Pancreas (tissue), 10 donors: Measurements from ENCODE around the gene RING1. TPM values are rescaled to one million over a fixed set of nuclear protein-coding genes. Genes with fewer than 3 reads are reported as not detected.
A peak's percentile ranks its signal among the peaks of the same experiment; 100 is the strongest.

Experiments used
- ATAC-seq, 4 donors: fragments of 200-7000 bp; cut with Tn5 transposase; one replicate each; pipeline versions ENCODE4 v1.8.0 to v1.9.1; 2020; ENCODE audit warnings: mild to moderate bottlenecking in 4 of 4, moderate library complexity in 4 of 4
- DNase-seq, 6 donors: peaks; one replicate each; pipeline ENCODE4 v3.0.0-alpha.2; 2020
- FAIRE-seq: peaks from 2 replicates; lab custom pipeline; 2012; peaks lifted over from hg19 to GRCh38; lab: Jason Lieb, UNC
- H3K27ac ChIP-seq, 4 donors: fragments of 200-600 bp; sonication (generic); 1 replicate in 3 of 4; 2 replicates in 1 of 4; pipeline versions ENCODE4 v1.5.0 to v1.8.0; 2020
- H3K27me3 ChIP-seq, 4 donors: fragments of 200-600 bp; one replicate each; pipeline ENCODE4 v1.8.0; 2021
- H3K36me3 ChIP-seq, 3 donors: fragments of 200-600 bp; sonication (generic) in 1 of 3; one replicate each; pipeline versions ENCODE4 v1.5.0 to v1.8.0; 2020 to 2021
- H3K4me1 ChIP-seq, 3 donors: fragments of 200-600 bp; one replicate each; pipeline ENCODE4 v1.8.0; 2021
- H3K4me3 ChIP-seq, 4 donors: fragments of 200-600 bp; sonication (generic) in 2 of 4; one replicate each; pipeline versions ENCODE4 v1.5.0 to v1.8.0; 2020 to 2021
- H3K9me3 ChIP-seq, 4 donors: fragments of 200-600 bp; one replicate each; pipeline ENCODE4 v1.8.0; 2021
- WGBS, 2 donors: extraction: QIAGEN DNeasy Blood & Tissue Kit; methylation state at CpG; one replicate each; pipeline ENCODE4 v1.1.7; 2013; 5-methylcytosine and 5-hydroxymethylcytosine counted together
- intact Hi-C, 3 donors: fragments of 100-400 bp; cut with DNase I; formaldehyde crosslinking; loops; one replicate each; pipeline versions ENCODE4 v1.11.1 to v1.14.2; 2022
- polyA plus RNA-seq, 2 donors: library from polyadenylated mRNA; stranded (reverse); fragments of 200-250 nt; gene quantifications; one replicate each; pipeline ENCODE4 v1.2.3, GENCODE V29; 2013
- total RNA-seq, 6 donors: library from RNA; stranded (reverse); fragmentation: NEBNext Ultra II Directional in 4 of 6; extraction: Animal tissue kit (Norgen Biotek cat#: 25700) in 4 of 6; gene quantifications; one replicate each; pipeline versions ENCODE4 v1.2.1 to v1.2.4, GENCODE V29; 2021 to 2023
- TF ChIP-seq, protein P1 (sequence below), 4 donors: fragments of 200-600 bp; sonication (generic) in 3 of 4; IDR thresholded peaks; one replicate each; pipeline versions ENCODE4 v1.5.0 to v1.8.0; 2021; ENCODE audit warnings: antibody characterized with exemption in 4 of 4
- donor health status: healthy with polysubstance abuse.
- donor health status: DM: no; HTN: no; CAD: no; lungs with moderate emphysema.
- donor health status: DM: no; HTN: no; CAD: no.
- donor health status: control.
- donor health status: control.
- donor health status: Bipolar disorder and iron deficiency.
- donor health status: DM: yes; HTN: yes; CAD: no.
- donor health status: DM: no; HTN: no; CAD: no.
- donor health status: DM: no; HTN: no; CAD: no.
- donor health status: DM: yes; HTN: yes; CAD: no.

Gene RING1
- 10 to 100 TPM; 15.0 to 28.0 (median 20.1) TPM for total RNA-seq
- polyA plus RNA-seq = 10 to 100 TPM; 47.4 to 57.6 TPM

DNA sequence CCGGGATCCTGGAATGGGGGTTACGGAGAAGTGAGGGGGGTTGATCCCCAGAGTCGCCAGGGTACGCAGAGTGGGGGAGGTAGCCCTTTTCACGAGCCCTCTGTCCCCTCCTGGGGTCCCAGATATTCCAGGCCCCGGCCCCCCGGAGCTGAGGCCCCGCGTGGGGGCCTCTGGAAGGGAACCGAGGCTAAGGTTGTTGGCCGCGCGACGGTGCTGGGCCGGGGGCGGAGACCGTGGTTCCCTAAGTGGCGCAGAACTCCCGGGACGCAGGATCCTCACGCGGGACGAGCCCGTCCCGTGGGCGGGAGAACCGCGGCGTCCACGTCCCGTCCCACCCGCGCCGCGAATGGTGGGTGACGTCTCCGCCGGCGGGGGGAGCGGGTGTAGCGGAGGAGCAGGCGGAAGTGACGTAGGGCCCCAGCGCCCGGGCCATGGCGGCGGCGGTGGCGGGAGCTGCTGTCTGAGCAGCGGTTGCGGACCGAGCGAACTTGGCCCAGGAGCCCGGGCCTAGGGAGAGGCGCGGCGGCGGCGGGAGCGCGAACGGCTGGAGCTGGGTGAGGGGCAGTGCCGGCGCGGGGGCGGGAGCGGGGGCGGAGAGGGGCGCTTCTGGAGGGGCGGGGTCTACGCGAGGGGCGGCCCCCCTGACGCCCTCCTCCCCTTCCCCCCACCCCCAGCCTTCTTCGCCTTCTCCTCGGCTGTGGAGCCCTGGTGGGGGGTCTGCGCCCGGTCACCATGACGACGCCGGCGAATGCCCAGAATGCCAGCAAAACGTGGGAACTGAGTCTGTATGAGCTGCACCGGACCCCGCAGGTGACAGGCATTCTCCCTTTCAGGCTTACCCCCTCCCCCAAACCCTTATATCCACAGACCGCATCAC is at the start of gene RING1:
Gene RING1 (plus strand): TSS at position 410 of the 877 bp plus-strand sequence. CDS start 323 bp downstream, at position 733.
- 0 to 1% methylated on average over 45 to 84 of the region's 86 CpGs for WGBS, 2 donors
- intact Hi-C loops = no loop called here

DNA sequence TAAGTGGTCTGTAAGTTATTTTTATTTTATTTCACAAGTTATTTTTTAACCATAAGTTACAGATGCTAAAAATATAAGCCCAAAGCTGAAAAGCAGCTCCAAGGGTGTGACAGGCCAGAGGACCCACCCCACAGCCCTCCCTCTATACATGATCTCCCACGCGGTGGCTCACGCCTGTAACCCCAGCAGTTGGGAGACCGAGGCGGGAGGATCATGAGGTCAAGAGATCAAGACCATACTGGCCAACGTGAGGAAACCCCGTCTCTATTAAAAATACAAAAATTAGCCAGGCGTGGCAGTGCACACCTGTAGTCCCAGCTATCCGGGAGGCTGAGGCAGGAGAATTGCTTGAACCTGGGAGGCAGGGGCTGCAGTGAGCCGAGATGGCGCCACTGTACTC is 48.2 kb upstream of the RING1 start:
- intact Hi-C loops = loop anchor here in 2 of 3 donors (5.0 to 10.0 kb wide), 2 partner anchors 75 to 87 kb away; no protein-coding TSS in a partner anchor
- no peak for FAIRE-seq
- WGBS, 2 donors = 76 to 84% methylated on average over 11 of the region's 11 CpGs
- H3K9me3 ChIP-seq = no peaks in the 10 kb centered on the region
- TF ChIP-seq, protein P1, sequence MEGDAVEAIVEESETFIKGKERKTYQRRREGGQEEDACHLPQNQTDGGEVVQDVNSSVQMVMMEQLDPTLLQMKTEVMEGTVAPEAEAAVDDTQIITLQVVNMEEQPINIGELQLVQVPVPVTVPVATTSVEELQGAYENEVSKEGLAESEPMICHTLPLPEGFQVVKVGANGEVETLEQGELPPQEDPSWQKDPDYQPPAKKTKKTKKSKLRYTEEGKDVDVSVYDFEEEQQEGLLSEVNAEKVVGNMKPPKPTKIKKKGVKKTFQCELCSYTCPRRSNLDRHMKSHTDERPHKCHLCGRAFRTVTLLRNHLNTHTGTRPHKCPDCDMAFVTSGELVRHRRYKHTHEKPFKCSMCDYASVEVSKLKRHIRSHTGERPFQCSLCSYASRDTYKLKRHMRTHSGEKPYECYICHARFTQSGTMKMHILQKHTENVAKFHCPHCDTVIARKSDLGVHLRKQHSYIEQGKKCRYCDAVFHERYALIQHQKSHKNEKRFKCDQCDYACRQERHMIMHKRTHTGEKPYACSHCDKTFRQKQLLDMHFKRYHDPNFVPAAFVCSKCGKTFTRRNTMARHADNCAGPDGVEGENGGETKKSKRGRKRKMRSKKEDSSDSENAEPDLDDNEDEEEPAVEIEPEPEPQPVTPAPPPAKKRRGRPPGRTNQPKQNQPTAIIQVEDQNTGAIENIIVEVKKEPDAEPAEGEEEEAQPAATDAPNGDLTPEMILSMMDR (IDR thresholded peaks at IDR 0.05) = no peak
- no peak for DNase-seq
- no peaks in the 10 kb centered on the region for H3K4me1 ChIP-seq
- ATAC-seq = no peak
- no peaks in the 10 kb centered on the region for H3K27me3 ChIP-seq
- no peak overlapping the region for H3K27ac ChIP-seq
- no peaks in the 10 kb centered on the region for H3K36me3 ChIP-seq
- no peak overlapping the region for H3K4me3 ChIP-seq

More for the DNA sequence above, at the start of gene RING1:
- peak; percentile 66 to 81 (median 73) for ATAC-seq
- FAIRE-seq = no peak
- peak; percentile 80 to 93 (median 86) for DNase-seq
- TF ChIP-seq, protein P1 (IDR thresholded peaks at IDR 0.05) = no peak
- H3K36me3 ChIP-seq = peaks cover 0 to 14% (median 5%) of the 10 kb centered on the region in 3 donors
- H3K4me3 ChIP-seq = peak within 1 kb of the TSS; percentile 62 to 86 (median 73)
- H3K9me3 ChIP-seq = no peaks in the 10 kb centered on the region
- H3K27ac ChIP-seq = peak within 1 kb of the TSS; percentile 81 to 94 (median 92)
- H3K4me1 ChIP-seq = peaks cover 7 to 11% (median 8%) of the 10 kb centered on the region in 3 donors
- H3K27me3 ChIP-seq = no peaks in the 10 kb centered on the region

DNA sequence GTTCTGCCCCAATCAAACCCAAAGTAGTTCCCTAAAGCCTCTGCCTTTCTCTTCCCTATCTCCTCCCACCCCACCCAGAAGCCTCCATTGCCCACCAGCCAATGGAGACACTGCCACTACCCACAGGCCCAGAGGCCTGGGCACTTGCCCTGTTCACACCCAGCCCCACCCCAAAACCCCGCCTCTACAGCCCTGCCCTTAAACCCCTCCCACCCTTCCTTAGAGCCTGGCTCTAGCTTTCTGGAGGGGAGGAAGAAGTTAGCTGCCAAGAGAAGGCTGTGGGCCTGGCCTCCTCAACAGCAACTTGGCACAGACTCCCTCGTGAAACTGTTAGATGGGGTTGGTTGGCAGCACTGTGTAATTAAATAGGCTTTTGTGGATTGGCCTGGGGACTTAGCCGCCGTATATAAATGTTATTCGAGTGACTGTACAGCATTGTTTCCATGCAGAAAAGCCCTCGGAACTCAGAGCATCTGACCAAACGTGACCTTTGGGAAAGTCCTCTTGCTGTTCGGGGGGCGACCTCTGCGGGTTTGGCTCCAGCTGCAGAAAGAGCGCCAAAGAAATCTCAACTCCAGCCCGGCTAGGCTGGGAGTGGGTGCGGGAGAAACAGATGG is 47.5 kb upstream of the RING1 start:
- no peaks in the 10 kb centered on the region for H3K27me3 ChIP-seq
- 35 to 41% methylated on average over 13 of the region's 13 CpGs for WGBS, 2 donors
- intact Hi-C loops = loop anchor here in 2 of 3 donors (5.0 to 10.0 kb wide), 2 partner anchors 74 to 86 kb away; no protein-coding TSS in a partner anchor
- FAIRE-seq = peak; percentile 61
- no peak overlapping the region for H3K4me3 ChIP-seq
- H3K36me3 ChIP-seq = no peaks in the 10 kb centered on the region
- DNase-seq = no peak
- no peak overlapping the region for H3K27ac ChIP-seq
- H3K9me3 ChIP-seq = no peaks in the 10 kb centered on the region
- no peaks in the 10 kb centered on the region for H3K4me1 ChIP-seq
- TF ChIP-seq, protein P1 (IDR thresholded peaks at IDR 0.05) = no peak
- ATAC-seq = peak in 3 of 4 donors; percentile 34 to 52 (median 44)

DNA sequence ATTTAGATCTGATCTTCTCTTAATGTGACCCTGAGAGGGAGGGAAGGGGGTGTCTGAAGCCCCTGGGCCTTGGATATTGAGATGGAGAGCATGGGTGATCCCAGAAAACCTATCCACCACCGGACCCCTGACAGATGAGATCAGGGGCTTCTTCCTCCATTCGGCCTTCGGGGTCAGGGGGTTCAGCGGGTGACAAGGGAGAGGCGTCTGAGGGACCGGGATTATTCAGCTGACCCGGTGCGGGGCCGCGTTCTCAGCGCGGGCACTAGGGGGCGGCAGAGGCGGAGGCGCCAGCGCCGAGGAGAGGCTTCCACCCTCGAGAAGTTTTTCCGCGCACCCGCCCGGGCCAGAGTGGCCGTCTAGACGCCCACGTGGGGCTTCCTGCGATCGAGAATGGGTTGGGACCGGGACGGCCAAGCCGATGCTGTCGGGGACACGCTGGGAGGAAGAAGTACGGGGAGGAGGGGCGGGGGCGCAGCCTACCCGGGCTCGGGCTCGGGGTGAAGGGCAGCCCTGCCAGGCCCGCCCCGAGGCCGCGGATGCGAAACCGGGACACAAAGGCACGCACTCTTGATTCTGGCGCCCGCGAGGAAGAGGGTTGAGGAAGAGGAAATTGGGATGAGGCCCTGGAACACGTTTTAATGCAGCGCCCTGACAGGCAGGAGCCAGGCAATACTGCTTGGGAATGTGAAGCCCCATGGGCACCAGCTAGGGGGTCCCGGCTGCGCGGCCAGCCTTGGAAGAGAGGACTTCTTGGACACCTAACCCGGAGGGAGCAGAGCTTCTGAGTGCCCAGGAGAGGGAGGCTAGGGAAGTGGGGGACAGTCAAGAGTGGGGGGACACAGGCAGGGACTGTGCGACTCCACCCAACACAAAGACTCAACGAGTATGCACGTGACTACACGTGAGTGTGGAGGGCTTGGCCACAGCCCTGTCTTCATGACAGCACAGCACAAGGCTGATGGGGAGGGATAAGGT is 46.7 kb upstream of the RING1 start:
- no peaks in the 10 kb centered on the region for H3K27me3 ChIP-seq
- intact Hi-C loops = loop anchor here in 2 of 3 donors (5.0 to 10.0 kb wide), 2 partner anchors 73 to 86 kb away; no protein-coding TSS in a partner anchor
- ATAC-seq (peak; percentile 96 to 98 (median 98)), DNase-seq (peak; percentile 71 to 95 (median 83)), FAIRE-seq (no peak)
- 6 to 7% methylated on average over 51 to 58 of the region's 58 CpGs for WGBS, 2 donors
- H3K36me3 ChIP-seq = no peaks in the 10 kb centered on the region
- H3K27ac ChIP-seq = no peak overlapping the region
- H3K9me3 ChIP-seq = no peaks in the 10 kb centered on the region
- peak overlapping the region; percentile 36 to 48 (median 42) for H3K4me3 ChIP-seq
- TF ChIP-seq, protein P1 (IDR thresholded peaks at IDR 0.05) = peak; percentile 90 to 96 (median 93)
- no peaks in the 10 kb centered on the region for H3K4me1 ChIP-seq
